Thoracic aorta (tissue), 2 donors: ENCODE results near the gene PNLIPRP3. TPM values are rescaled to one million over a fixed set of nuclear protein-coding genes. Genes with fewer than 3 reads are reported as not detected.

Experiments used
- ATAC-seq: fragments of 150-250 bp; one replicate; pipeline ENCODE4 v1.8.0; 2017; ENCODE audit warnings: low read depth; ENCODE audit not compliant: insufficient number of reproducible peaks, low FRiP score
- DNase-seq: peaks from one replicate; pipeline ENCODE4 v3.0.0-alpha.2; 2020; ENCODE audit warnings: low spot score
- H3K27ac ChIP-seq, 2 donors: fragments of 200-600 bp; sonication (generic); 1 replicate in 1 of 2; 2 replicates in 1 of 2; pipeline ENCODE4 v1.5.1; 2016; ENCODE audit warnings: mild to moderate bottlenecking in 2 of 2, moderate library complexity in 2 of 2
- H3K27me3 ChIP-seq: fragments of 200-600 bp; sonication (generic); replicated peaks from 2 replicates; pipeline ENCODE4 v1.6.0; 2016; ENCODE audit warnings: mild to moderate bottlenecking; ENCODE audit not compliant: insufficient read depth
- H3K36me3 ChIP-seq: fragments of 200-600 bp; sonication (generic); one replicate; pipeline ENCODE4 v1.5.1; 2016
- H3K4me1 ChIP-seq, 2 donors: fragments of 200-600 bp; sonication (generic); 1 replicate in 1 of 2; 2 replicates in 1 of 2; pipeline versions ENCODE4 v1.5.1 to v1.6.0; 2016; ENCODE audit warnings: low read depth in 2 of 2, mild to moderate bottlenecking in 1 of 2; ENCODE audit not compliant: control insufficient read depth in 1 of 2
- H3K4me3 ChIP-seq: fragments of 200-600 bp; sonication (generic); 2 replicates; pipeline ENCODE4 v1.5.1; 2016; ENCODE audit warnings: mild to moderate bottlenecking
- H3K9me3 ChIP-seq: fragments of 200-600 bp; sonication (generic); 2 replicates; pipeline ENCODE4 v1.5.1; 2016
- CTCF ChIP-seq: fragments of 200-600 bp; sonication (generic); IDR thresholded peaks from one replicate; pipeline ENCODE4 v1.5.1; 2019; ENCODE audit warnings: antibody characterized with exemption
- total RNA-seq, 2 donors: library from RNA; depleted of rRNA; stranded (reverse); fragments of >200 nt; gene quantifications; one replicate each; pipeline versions ENCODE4 v1.1.0 to v1.2.3, GENCODE V29; 2016

Gene PNLIPRP3
- total RNA-seq, 2 donors from 2014 or later, result 1.1 TPM; not detected in 1

GRCh38 chr10:116430288-116430687 lies 2.6 kb downstream of the PNLIPRP3 start:
- Histone ChIP-seq H3K4me1 (no peaks in the 10 kb centered on the region), H3K27me3 (no peaks in the 10 kb centered on the region), H3K27ac (no peak overlapping the region), H3K9me3 (no peaks in the 10 kb centered on the region), H3K4me3 (no peak overlapping the region), H3K36me3 (no peaks in the 10 kb centered on the region)
- TF ChIP-seq CTCF, result no peak
- no peak for DNase-seq
- ATAC-seq, result no peak

- DNase-seq, result no peak
- TF ChIP-seq CTCF, result no peak
- Histone ChIP-seq H3K4me3 (no peak overlapping the region), H3K4me1 (no peaks in the 10 kb centered on the region), H3K27ac (no peak overlapping the region), H3K27me3 (no peaks in the 10 kb centered on the region), H3K9me3 (no peaks in the 10 kb centered on the region), H3K36me3 (no peaks in the 10 kb centered on the region)
- no peak for ATAC-seq
These were observed 4.0 kb downstream of the PNLIPRP3 start for GRCh38 chr10:116431598-116431997.

- H3K27ac ChIP-seq, result no peak overlapping the region
- no peak overlapping the region for H3K4me3 ChIP-seq
- no peak for DNase-seq
- TF ChIP-seq CTCF, result no peak
- no peaks in the 10 kb centered on the region for H3K4me1 ChIP-seq
- H3K9me3 ChIP-seq, result no peaks in the 10 kb centered on the region
- no peaks in the 10 kb centered on the region for H3K27me3 ChIP-seq
- no peak for ATAC-seq
- no peaks in the 10 kb centered on the region for H3K36me3 ChIP-seq
These were observed 9.5 kb downstream of the PNLIPRP3 start for GRCh38 chr10:116437076-116437692.

GRCh38 chr10:116440330-116441030 lies 12.8 kb downstream of the PNLIPRP3 start:
- H3K9me3 ChIP-seq, result no peaks in the 10 kb centered on the region
- ATAC-seq (no peak), DNase-seq (no peak)
- TF ChIP-seq CTCF, result no peak
- no peaks in the 10 kb centered on the region for H3K27me3 ChIP-seq
- no peak overlapping the region for H3K27ac ChIP-seq
- H3K4me3 ChIP-seq, result no peak overlapping the region
- H3K36me3 ChIP-seq, result no peaks in the 10 kb centered on the region
- no peaks in the 10 kb centered on the region for H3K4me1 ChIP-seq

GRCh38 chr10:116444527-116445142 lies 17.0 kb downstream of the PNLIPRP3 start:
- TF ChIP-seq CTCF, result peak; percentile 16
- H3K4me3 ChIP-seq, result no peak overlapping the region
- ATAC-seq (no peak), DNase-seq (no peak)
- no peaks in the 10 kb centered on the region for H3K36me3 ChIP-seq
- H3K27me3 ChIP-seq, result no peaks in the 10 kb centered on the region
- no peak overlapping the region for H3K27ac ChIP-seq
- H3K4me1 ChIP-seq, result no peaks in the 10 kb centered on the region
- no peaks in the 10 kb centered on the region for H3K9me3 ChIP-seq
